Osteoblast (primary cell): ENCODE results near the gene ARHGAP31. TPM values are rescaled to one million over a fixed set of nuclear protein-coding genes. Genes with fewer than 3 reads are reported as not detected.

ENCODE experiments used
- DNase-seq: peaks from one replicate; pipeline ENCODE4 v3.0.0; 2011; ENCODE audit warnings: low spot score, mixed read lengths; ENCODE audit not compliant: insufficient read length; ENCODE audit errors: missing footprints
- H2AFZ ChIP-seq: 2 replicates; pipeline ENCODE4 v1.6.0; 2011; ENCODE audit warnings: mild to moderate bottlenecking, low read length
- H3K27ac ChIP-seq: 2 replicates; pipeline ENCODE4 v1.5.1; 2011; ENCODE audit warnings: mild to moderate bottlenecking, low read depth, low read length, moderate library complexity
- H3K27me3 ChIP-seq: 2 replicates; pipeline ENCODE4 v1.6.0; 2012; ENCODE audit warnings: mild to moderate bottlenecking, control low read depth, inconsistent platforms, low read length, moderate library complexity; ENCODE audit not compliant: insufficient read depth
- H3K36me3 ChIP-seq: 2 replicates; pipeline ENCODE4 v1.5.1; 2011; ENCODE audit warnings: mild to moderate bottlenecking, low read length, control low read depth, moderate library complexity; ENCODE audit not compliant: insufficient read depth
- H3K4me1 ChIP-seq: 2 replicates; pipeline ENCODE4 v1.5.1; 2011; ENCODE audit warnings: mild to moderate bottlenecking, low read length, control low read depth, moderate library complexity; ENCODE audit not compliant: insufficient read depth
- H3K4me2 ChIP-seq: 2 replicates; pipeline ENCODE4 v1.6.0; 2011; ENCODE audit warnings: mild to moderate bottlenecking, low read length; ENCODE audit not compliant: insufficient read depth
- H3K4me3 ChIP-seq: fragments of 200-600 bp; sonication (generic); 3 replicates; pipeline ENCODE4 v1.5.1; 2012; ENCODE audit warnings: mild to moderate bottlenecking, low read length, inconsistent platforms; ENCODE audit not compliant: insufficient read depth
- H3K79me2 ChIP-seq: 2 replicates; pipeline ENCODE4 v1.6.0; 2012; ENCODE audit warnings: mild to moderate bottlenecking, low read length, control low read depth, inconsistent platforms; ENCODE audit not compliant: insufficient read depth
- H3K9me3 ChIP-seq: 2 replicates; pipeline ENCODE4 v1.5.1; 2011; ENCODE audit warnings: low read depth, low read length, control low read depth
- H4K20me1 ChIP-seq: 2 replicates; pipeline ENCODE4 v1.6.0; 2012; ENCODE audit warnings: mild to moderate bottlenecking, low read length, control low read depth; ENCODE audit not compliant: insufficient read depth
- total RNA-seq: library from RNA; depleted of rRNA; stranded (reverse); fragments of >200 nt; gene quantifications from 2 replicates; pipeline ENCODE4 v1.2.3, GENCODE V29; 2012
- TF ChIP-seq, protein P1 (sequence below): IDR thresholded peaks from 2 replicates; pipeline ENCODE4 v1.5.1; 2011; ENCODE audit warnings: mild to moderate bottlenecking, low read depth, low read length, moderate library complexity; ENCODE audit errors: extremely low read depth

Gene ARHGAP31
- total RNA-seq, 1 donor, result 56.5 TPM

DNA sequence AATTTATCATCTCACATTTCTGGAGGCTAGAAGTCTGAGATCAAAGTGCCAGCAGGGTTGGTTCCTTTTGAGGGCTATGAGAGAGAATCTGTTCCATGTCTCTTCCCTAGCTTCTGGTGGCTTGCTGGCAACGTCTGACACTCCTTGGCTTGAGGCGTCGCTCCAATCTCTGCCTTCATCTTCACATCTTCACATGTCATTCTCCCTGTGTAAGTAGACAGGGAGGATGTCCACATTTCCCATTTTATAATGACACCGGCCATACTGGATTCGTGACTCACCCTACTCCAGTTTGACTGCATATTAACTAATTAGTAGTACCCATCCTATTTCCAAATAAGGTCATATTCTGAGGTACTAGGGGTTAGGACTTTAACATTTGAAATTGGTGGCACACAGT, 17.5 kb upstream of the ARHGAP31 start:
- Histone ChIP-seq H3K79me2 (no peaks in the 10 kb centered on the region), H3K4me1 (no peaks in the 10 kb centered on the region), H3K9me3 (no peaks in the 10 kb centered on the region), H3K27me3 (no peaks in the 10 kb centered on the region), H3K4me2 (no peak overlapping the region), H3K4me3 (no peak overlapping the region), H4K20me1 (no peaks in the 10 kb centered on the region), H2AFZ (no peak overlapping the region), H3K27ac (no peak overlapping the region), H3K36me3 (no peaks in the 10 kb centered on the region)
- DNase-seq, result no peak
- TF ChIP-seq, protein P1, sequence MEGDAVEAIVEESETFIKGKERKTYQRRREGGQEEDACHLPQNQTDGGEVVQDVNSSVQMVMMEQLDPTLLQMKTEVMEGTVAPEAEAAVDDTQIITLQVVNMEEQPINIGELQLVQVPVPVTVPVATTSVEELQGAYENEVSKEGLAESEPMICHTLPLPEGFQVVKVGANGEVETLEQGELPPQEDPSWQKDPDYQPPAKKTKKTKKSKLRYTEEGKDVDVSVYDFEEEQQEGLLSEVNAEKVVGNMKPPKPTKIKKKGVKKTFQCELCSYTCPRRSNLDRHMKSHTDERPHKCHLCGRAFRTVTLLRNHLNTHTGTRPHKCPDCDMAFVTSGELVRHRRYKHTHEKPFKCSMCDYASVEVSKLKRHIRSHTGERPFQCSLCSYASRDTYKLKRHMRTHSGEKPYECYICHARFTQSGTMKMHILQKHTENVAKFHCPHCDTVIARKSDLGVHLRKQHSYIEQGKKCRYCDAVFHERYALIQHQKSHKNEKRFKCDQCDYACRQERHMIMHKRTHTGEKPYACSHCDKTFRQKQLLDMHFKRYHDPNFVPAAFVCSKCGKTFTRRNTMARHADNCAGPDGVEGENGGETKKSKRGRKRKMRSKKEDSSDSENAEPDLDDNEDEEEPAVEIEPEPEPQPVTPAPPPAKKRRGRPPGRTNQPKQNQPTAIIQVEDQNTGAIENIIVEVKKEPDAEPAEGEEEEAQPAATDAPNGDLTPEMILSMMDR, result no peak

DNA sequence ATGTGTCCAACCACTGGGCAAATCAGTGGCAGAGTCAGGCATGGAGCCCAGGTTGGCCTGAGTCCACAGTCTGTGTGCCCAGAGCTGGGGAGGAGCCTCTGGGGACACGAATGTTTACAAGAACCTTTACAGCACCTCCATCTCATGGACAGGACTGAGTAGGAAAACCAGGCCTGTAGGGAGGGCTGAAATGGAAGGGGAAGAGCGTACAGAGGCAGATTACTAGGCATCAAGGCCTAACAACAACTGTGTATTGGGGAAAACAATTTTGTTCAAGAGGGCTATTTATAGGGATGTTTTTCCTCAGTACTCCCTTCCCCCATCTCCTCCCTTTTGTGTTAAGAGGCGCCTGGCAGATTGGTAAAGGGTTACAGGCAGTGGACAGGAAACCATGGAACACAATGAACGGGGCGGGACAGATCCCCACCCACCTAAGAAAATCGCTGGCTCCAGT, 15.1 kb upstream of the ARHGAP31 start:
- Histone ChIP-seq H3K27ac (no peak overlapping the region), H3K36me3 (no peaks in the 10 kb centered on the region), H3K9me3 (no peaks in the 10 kb centered on the region), H4K20me1 (no peaks in the 10 kb centered on the region), H3K4me3 (no peak overlapping the region), H3K4me2 (no peak overlapping the region), H3K79me2 (no peaks in the 10 kb centered on the region), H3K27me3 (no peaks in the 10 kb centered on the region), H2AFZ (peak overlapping the region; percentile 4), H3K4me1 (no peaks in the 10 kb centered on the region)
- no peak for DNase-seq
- TF ChIP-seq, protein P1, result no peak

DNA sequence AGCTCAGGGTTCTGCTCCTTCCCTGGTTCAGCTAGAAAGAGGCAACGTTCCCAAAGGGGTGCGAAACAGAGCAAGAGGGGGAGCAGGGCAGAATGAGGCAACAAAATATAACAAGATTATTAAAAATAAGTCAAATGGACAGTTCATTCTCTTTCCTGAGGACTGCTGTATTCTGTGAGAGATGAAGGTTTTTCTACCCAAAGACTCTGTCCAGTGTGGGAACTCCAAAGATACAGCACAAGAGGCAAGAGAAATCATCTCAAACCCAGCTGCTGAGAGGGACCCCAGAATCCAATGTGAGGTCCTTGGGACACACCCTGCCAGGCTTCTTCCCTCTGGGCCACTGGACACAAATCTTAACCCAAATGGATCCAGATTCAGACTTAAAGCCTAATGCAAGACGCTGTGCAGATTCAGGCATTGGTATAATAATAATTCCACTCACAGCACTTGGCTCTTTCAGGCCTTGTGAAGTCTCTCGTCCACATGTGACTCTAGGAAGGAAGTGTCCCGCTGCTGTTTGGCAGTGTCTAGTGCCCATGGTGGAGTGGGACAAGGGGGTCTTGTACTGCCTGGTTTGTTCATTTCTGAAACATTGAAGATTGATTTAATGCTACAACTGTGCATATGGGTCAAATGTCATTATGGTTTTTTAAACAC, 14.5 kb upstream of the ARHGAP31 start:
- Histone ChIP-seq H2AFZ (no peak overlapping the region), H3K9me3 (no peaks in the 10 kb centered on the region), H3K4me3 (no peak overlapping the region), H3K36me3 (no peaks in the 10 kb centered on the region), H3K4me2 (no peak overlapping the region), H3K27ac (no peak overlapping the region), H4K20me1 (no peaks in the 10 kb centered on the region), H3K27me3 (no peaks in the 10 kb centered on the region), H3K4me1 (no peaks in the 10 kb centered on the region), H3K79me2 (no peaks in the 10 kb centered on the region)
- TF ChIP-seq, protein P1, result no peak
- DNase-seq, result no peak

DNA sequence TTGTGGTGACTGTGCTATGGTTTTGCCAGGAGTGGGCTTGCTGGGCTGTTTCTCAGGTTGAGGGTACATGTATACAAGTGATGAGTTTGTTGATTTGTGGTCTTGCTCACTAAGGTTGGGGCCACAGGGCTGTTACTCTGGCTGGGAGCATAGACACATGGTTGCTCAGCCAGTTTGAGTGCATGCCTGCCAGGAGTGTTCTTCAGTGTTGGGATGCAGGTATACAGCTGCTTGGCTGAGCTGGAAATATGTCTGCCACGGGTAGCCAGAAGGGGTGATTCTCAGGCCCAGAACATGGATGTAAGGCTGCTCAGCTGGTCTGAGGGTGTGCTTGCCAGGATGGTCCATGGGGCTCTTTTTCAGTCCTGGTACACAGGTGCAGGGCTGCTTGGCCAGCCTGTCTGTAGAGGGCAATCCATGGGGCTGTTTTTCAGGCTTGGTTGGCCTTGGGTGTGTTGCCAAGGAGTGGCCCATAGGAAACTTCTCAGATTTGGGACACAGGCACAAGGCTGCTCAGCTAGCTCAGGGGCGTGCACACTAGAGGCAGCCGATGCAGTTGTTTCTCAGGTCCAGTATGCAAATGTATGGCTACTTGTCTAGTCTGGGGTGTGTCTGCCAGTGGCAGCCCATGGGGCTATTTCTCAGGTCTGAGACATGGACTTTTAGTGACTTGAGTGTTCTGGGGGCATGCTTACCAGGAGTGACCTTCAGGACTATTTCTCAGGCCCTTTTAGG, 5.3 kb upstream of the ARHGAP31 start:
- Histone ChIP-seq H3K4me1 (peaks cover 8% of the 10 kb centered on the region), H4K20me1 (no peaks in the 10 kb centered on the region), H3K36me3 (no peaks in the 10 kb centered on the region), H3K27me3 (no peaks in the 10 kb centered on the region), H3K4me3 (no peak overlapping the region), H3K79me2 (no peaks in the 10 kb centered on the region), H3K4me2 (no peak overlapping the region), H3K9me3 (no peaks in the 10 kb centered on the region), H2AFZ (no peak overlapping the region), H3K27ac (no peak overlapping the region)
- TF ChIP-seq, protein P1, result no peak
- DNase-seq, result peak; percentile 5
